ENCODE measurements around the gene MAPK4.

MAPK4 gene

GRCh38 chr18:50586710-50587109, 26.8 kb downstream of the MAPK4 start:
- no peak overlapping the region for H2AFZ ChIP-seq (ENCODE audit: low read depth, low read length)

GRCh38 chr18:50590593-50590992, 30.7 kb downstream of the MAPK4 start:
- TF ChIP-seq EZH2phosphoT487 (IDR thresholded peaks at IDR 0.05; ENCODE audit: low read depth), result no peak
- TF ChIP-seq, protein P1, sequence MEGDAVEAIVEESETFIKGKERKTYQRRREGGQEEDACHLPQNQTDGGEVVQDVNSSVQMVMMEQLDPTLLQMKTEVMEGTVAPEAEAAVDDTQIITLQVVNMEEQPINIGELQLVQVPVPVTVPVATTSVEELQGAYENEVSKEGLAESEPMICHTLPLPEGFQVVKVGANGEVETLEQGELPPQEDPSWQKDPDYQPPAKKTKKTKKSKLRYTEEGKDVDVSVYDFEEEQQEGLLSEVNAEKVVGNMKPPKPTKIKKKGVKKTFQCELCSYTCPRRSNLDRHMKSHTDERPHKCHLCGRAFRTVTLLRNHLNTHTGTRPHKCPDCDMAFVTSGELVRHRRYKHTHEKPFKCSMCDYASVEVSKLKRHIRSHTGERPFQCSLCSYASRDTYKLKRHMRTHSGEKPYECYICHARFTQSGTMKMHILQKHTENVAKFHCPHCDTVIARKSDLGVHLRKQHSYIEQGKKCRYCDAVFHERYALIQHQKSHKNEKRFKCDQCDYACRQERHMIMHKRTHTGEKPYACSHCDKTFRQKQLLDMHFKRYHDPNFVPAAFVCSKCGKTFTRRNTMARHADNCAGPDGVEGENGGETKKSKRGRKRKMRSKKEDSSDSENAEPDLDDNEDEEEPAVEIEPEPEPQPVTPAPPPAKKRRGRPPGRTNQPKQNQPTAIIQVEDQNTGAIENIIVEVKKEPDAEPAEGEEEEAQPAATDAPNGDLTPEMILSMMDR (IDR thresholded peaks at IDR 0.05; ENCODE audit: low read depth, low read length), result no peak
- Histone ChIP-seq H3K4me2 (ENCODE audit: low read length) (no peak overlapping the region), H3K4me3 (ENCODE audit: low read length) (no peak overlapping the region), H2AFZ (ENCODE audit: low read depth, low read length) (no peak overlapping the region), H3K9me3 (ENCODE audit: insufficient read depth, low read length) (peaks cover 5% of the 10 kb centered on the region; the same call in 1 of the 2 replicates), H3K4me1 (ENCODE audit: low read length) (no peaks in the 10 kb centered on the region), H3K9ac (ENCODE audit: low read length) (no peak overlapping the region), H3K79me2 (ENCODE audit: low read length) (no peaks in the 10 kb centered on the region), H3K27ac (ENCODE audit: low read length) (no peak overlapping the region), H4K20me1 (ENCODE audit: insufficient read depth, low read length) (no peaks in the 10 kb centered on the region), H3K36me3 (replicated peaks; ENCODE audit: low read depth, low read length) (no peaks in the 10 kb centered on the region), H3K27me3 (ENCODE audit: low read depth, low read length) (peaks cover 27% of the 10 kb centered on the region; the same call in 1 of the 2 replicates)

More at GRCh38 chr18:50586710-50587109, 26.8 kb downstream of the MAPK4 start:
- H3K27ac ChIP-seq (ENCODE audit: low read length), result no peak overlapping the region
- H4K20me1 ChIP-seq (ENCODE audit: insufficient read depth, low read length), result no peaks in the 10 kb centered on the region
- H3K79me2 ChIP-seq (ENCODE audit: low read length), result no peaks in the 10 kb centered on the region
- H3K36me3 ChIP-seq (replicated peaks; ENCODE audit: low read depth, low read length), result no peaks in the 10 kb centered on the region
- H3K4me3 ChIP-seq (ENCODE audit: low read length), result no peak overlapping the region
- no peak overlapping the region for H3K4me2 ChIP-seq (ENCODE audit: low read length)
- no peak overlapping the region for H3K9ac ChIP-seq (ENCODE audit: low read length)
- TF ChIP-seq EZH2phosphoT487 (IDR thresholded peaks at IDR 0.05; ENCODE audit: low read depth), result no peak
- TF ChIP-seq, protein P1 (IDR thresholded peaks at IDR 0.05; ENCODE audit: low read depth, low read length), result peak; percentile 50
- no peaks in the 10 kb centered on the region for H3K4me1 ChIP-seq (ENCODE audit: low read length)
- peaks cover 26% of the 10 kb centered on the region for H3K9me3 ChIP-seq (ENCODE audit: insufficient read depth, low read length)
- H3K27me3 ChIP-seq (ENCODE audit: low read depth, low read length), result peaks cover 33% of the 10 kb centered on the region; the same call in 1 of the 2 replicates

DNA sequence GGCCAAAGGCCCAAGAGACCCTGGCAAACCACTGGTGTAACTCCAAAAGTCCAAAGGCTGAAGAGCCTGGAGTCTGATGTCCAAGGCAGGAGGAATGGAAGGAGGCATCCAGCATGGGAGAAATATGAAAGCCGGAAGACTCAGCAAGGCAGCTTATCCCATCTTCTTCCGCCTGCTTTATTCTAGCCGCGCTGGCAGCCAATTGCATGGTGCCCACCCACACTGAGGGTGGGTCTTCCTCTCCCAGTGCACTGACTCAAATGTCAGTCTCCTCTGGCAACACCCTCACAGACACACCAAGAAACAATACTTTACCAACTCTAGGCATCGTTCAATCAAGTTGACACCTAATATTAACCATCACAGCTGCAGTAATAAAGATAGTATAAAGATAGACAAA, 34.1 kb downstream of the MAPK4 start:
- H3K9me3 ChIP-seq (ENCODE audit: insufficient read depth, low read length), result no peaks in the 10 kb centered on the region
- H3K36me3 ChIP-seq (replicated peaks; ENCODE audit: low read depth, low read length), result no peaks in the 10 kb centered on the region
- no peak for TF ChIP-seq EZH2phosphoT487 (IDR thresholded peaks at IDR 0.05; ENCODE audit: low read depth)
- TF ChIP-seq, protein P1 (IDR thresholded peaks at IDR 0.05; ENCODE audit: low read depth, low read length), result no peak
- no peak overlapping the region for H3K4me2 ChIP-seq (ENCODE audit: low read length)
- H3K9ac ChIP-seq (ENCODE audit: low read length), result no peak overlapping the region
- no peaks in the 10 kb centered on the region for H4K20me1 ChIP-seq (ENCODE audit: insufficient read depth, low read length)
- no peak overlapping the region for H3K27ac ChIP-seq (ENCODE audit: low read length)
- no peak overlapping the region for H3K4me3 ChIP-seq (ENCODE audit: low read length)
- H3K4me1 ChIP-seq (ENCODE audit: low read length), result no peaks in the 10 kb centered on the region
- H3K27me3 ChIP-seq (ENCODE audit: low read depth, low read length), result peaks cover 57% of the 10 kb centered on the region
- H3K79me2 ChIP-seq (ENCODE audit: low read length), result no peaks in the 10 kb centered on the region
- H2AFZ ChIP-seq (ENCODE audit: low read depth, low read length), result no peak overlapping the region

GRCh38 chr18:50594942-50595341, 35.1 kb downstream of the MAPK4 start:
- Histone ChIP-seq H3K79me2 (ENCODE audit: low read length) (no peaks in the 10 kb centered on the region), H3K4me2 (ENCODE audit: low read length) (no peak overlapping the region), H3K9me3 (ENCODE audit: insufficient read depth, low read length) (no peaks in the 10 kb centered on the region), H3K27ac (ENCODE audit: low read length) (no peak overlapping the region), H3K4me3 (ENCODE audit: low read length) (no peak overlapping the region), H4K20me1 (ENCODE audit: insufficient read depth, low read length) (no peaks in the 10 kb centered on the region), H3K27me3 (ENCODE audit: low read depth, low read length) (peaks cover 58% of the 10 kb centered on the region), H3K9ac (ENCODE audit: low read length) (no peak overlapping the region), H3K4me1 (ENCODE audit: low read length) (no peaks in the 10 kb centered on the region), H2AFZ (ENCODE audit: low read depth, low read length) (no peak overlapping the region), H3K36me3 (replicated peaks; ENCODE audit: low read depth, low read length) (no peaks in the 10 kb centered on the region)
- TF ChIP-seq, protein P1 (IDR thresholded peaks at IDR 0.05; ENCODE audit: low read depth, low read length), result no peak
- TF ChIP-seq EZH2phosphoT487 (IDR thresholded peaks at IDR 0.05; ENCODE audit: low read depth), result no peak

All from OCI-LY3 (cell line).